Endothelial cell (in vitro differentiated cells): ENCODE data around the gene ATG16L1. TPM values are rescaled to one million over a fixed set of nuclear protein-coding genes. Genes with fewer than 3 reads are reported as not detected.

Source experiments
- DNase-seq: peaks from one replicate; pipeline ENCODE4 v3.0.0; 2021; ENCODE audit warnings: low spot score
- H3K27ac Mint-ChIP-seq: one replicate; pipeline ENCODE4 v1.8.0; 2021; ENCODE audit warnings: mixed read lengths, inconsistent platforms; ENCODE audit not compliant: unreplicated experiment
- H3K27me3 Mint-ChIP-seq: one replicate; pipeline ENCODE4 v1.8.0; 2021; ENCODE audit warnings: mild to moderate bottlenecking, moderate library complexity, mixed read lengths, inconsistent platforms; ENCODE audit not compliant: unreplicated experiment
- H3K36me3 Mint-ChIP-seq: one replicate; pipeline ENCODE4 v1.8.0; 2021; ENCODE audit warnings: mild to moderate bottlenecking, low read depth, mixed read lengths, inconsistent platforms; ENCODE audit not compliant: unreplicated experiment
- H3K4me1 Mint-ChIP-seq: one replicate; pipeline ENCODE4 v1.8.0; 2021; ENCODE audit warnings: mild to moderate bottlenecking, mixed read lengths, inconsistent platforms; ENCODE audit not compliant: unreplicated experiment
- H3K4me3 Mint-ChIP-seq: one replicate; pipeline ENCODE4 v1.8.0; 2021; ENCODE audit warnings: mild to moderate bottlenecking, mixed read lengths, inconsistent platforms; ENCODE audit not compliant: unreplicated experiment
- H3K9me3 Mint-ChIP-seq: one replicate; pipeline ENCODE4 v1.8.0; 2021; ENCODE audit warnings: mixed read lengths, inconsistent platforms; ENCODE audit not compliant: unreplicated experiment
- total RNA-seq: library from RNA; stranded (reverse); fragmentation: NEBNext Ultra II Directional; extraction: Animal tissue kit (Norgen Biotek cat#: 25700); gene quantifications from one replicate; pipeline ENCODE4 v1.2.1, GENCODE V29; 2021; ENCODE audit not compliant: unreplicated experiment
- TF ChIP-seq, protein P1 (sequence below): fragments of 200-600 bp; sonication (generic); IDR thresholded peaks from one replicate; pipeline ENCODE4 v1.5.0; 2021; ENCODE audit warnings: antibody characterized with exemption; ENCODE audit not compliant: unreplicated experiment

The ATG16L1 gene
- total RNA-seq, 1 donor from 2014 or later: 39.5 TPM

GRCh38 chr2:233300401-233300800 is 48.9 kb downstream of the ATG16L1 start:
- no peak for DNase-seq
- H3K27me3 Mint-ChIP-seq: no peaks in the 10 kb centered on the region
- no peak overlapping the region for H3K27ac Mint-ChIP-seq
- peaks cover 6% of the 10 kb centered on the region for H3K36me3 Mint-ChIP-seq
- no peaks in the 10 kb centered on the region for H3K9me3 Mint-ChIP-seq
- TF ChIP-seq, protein P1, sequence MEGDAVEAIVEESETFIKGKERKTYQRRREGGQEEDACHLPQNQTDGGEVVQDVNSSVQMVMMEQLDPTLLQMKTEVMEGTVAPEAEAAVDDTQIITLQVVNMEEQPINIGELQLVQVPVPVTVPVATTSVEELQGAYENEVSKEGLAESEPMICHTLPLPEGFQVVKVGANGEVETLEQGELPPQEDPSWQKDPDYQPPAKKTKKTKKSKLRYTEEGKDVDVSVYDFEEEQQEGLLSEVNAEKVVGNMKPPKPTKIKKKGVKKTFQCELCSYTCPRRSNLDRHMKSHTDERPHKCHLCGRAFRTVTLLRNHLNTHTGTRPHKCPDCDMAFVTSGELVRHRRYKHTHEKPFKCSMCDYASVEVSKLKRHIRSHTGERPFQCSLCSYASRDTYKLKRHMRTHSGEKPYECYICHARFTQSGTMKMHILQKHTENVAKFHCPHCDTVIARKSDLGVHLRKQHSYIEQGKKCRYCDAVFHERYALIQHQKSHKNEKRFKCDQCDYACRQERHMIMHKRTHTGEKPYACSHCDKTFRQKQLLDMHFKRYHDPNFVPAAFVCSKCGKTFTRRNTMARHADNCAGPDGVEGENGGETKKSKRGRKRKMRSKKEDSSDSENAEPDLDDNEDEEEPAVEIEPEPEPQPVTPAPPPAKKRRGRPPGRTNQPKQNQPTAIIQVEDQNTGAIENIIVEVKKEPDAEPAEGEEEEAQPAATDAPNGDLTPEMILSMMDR: no peak
- no peak overlapping the region for H3K4me3 Mint-ChIP-seq
- H3K4me1 Mint-ChIP-seq: no peaks in the 10 kb centered on the region

- peaks cover under 1% of the 10 kb centered on the region for H3K4me1 Mint-ChIP-seq
- TF ChIP-seq, protein P1: no peak
- no peaks in the 10 kb centered on the region for H3K9me3 Mint-ChIP-seq
- H3K4me3 Mint-ChIP-seq: no peak overlapping the region
- peaks cover 2% of the 10 kb centered on the region for H3K36me3 Mint-ChIP-seq
- H3K27me3 Mint-ChIP-seq: no peaks in the 10 kb centered on the region
- no peak overlapping the region for H3K27ac Mint-ChIP-seq
- no peak for DNase-seq
Measured at GRCh38 chr2:233301248-233301647, 49.8 kb downstream of the ATG16L1 start.

DNA sequence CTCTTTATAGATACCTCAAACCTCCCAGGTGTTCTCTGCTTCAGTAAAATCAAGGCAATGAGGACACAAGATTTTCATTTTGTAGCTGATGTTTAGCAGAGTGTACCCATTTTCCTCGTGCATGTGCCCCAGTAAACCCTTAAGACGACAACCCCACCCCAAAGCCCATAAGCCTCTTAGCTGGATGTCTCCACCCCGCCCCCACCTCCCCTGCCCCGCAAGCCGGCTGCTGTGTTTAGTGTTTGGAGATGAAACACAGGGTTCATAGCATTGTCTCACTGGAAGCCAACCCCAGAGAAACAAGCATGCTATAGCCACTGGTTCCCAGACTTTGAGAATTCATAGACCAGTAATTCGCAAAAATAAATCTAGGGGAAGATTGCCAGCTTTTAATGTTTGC is 50.3 kb downstream of the ATG16L1 start:
- H3K9me3 Mint-ChIP-seq: no peaks in the 10 kb centered on the region
- no peaks in the 10 kb centered on the region for H3K27me3 Mint-ChIP-seq
- no peak overlapping the region for H3K4me3 Mint-ChIP-seq
- peaks cover 5% of the 10 kb centered on the region for H3K4me1 Mint-ChIP-seq
- H3K27ac Mint-ChIP-seq: no peak overlapping the region
- no peak for DNase-seq
- TF ChIP-seq, protein P1: no peak
- no peaks in the 10 kb centered on the region for H3K36me3 Mint-ChIP-seq

DNA sequence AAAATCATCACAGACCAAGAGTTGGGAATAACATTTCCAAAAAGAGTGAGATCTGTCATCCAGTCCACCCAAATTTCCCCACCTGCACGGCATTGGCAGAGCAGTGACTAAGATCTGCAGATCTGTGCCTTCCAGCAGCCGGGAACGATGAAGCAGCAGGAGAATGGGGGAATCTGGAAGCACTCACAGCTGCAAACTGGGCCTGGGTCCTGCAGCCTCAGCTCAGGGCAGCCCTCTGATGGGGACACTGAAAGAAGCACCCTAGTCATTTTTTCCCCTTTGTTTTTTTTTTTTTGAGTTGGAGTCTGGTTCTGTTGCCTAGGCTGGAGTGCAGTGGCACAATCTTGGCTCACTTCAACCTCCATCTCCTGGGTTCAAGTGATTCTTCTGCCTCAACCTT is 51.8 kb downstream of the ATG16L1 start:
- Mint-ChIP-seq H3K9me3 (no peaks in the 10 kb centered on the region), H3K36me3 (no peaks in the 10 kb centered on the region), H3K4me1 (peaks cover 5% of the 10 kb centered on the region), H3K27me3 (no peaks in the 10 kb centered on the region), H3K27ac (no peak overlapping the region), H3K4me3 (no peak overlapping the region)
- TF ChIP-seq, protein P1: no peak
- no peak for DNase-seq

GRCh38 chr2:233307565-233307964 is 56.1 kb downstream of the ATG16L1 start, which contains the start of gene SAG:
SAG (plus strand) TSS chr2:233307816; CDS start chr2:233309190, 1,374 bp downstream.
- Mint-ChIP-seq H3K36me3 (no peaks in the 10 kb centered on the region), H3K27me3 (peaks cover 2% of the 10 kb centered on the region), H3K9me3 (no peaks in the 10 kb centered on the region), H3K4me1 (peaks cover 5% of the 10 kb centered on the region), H3K4me3 (no peak within 1 kb of the TSS), H3K27ac (no peak within 1 kb of the TSS)
- TF ChIP-seq, protein P1: no peak
- no peak for DNase-seq
